NCI-H1694 (cell line): ENCODE data around the gene ABHD4.
"Not testable (repeated sequence)": the region's sequence is repeated elsewhere in the genome, so short reads cannot be mapped to it uniquely, and the experiment has no call there.

Experiments used
- DNase-seq: peaks from one replicate; lab custom pipeline; 2025; lab: John Stamatoyannopoulos, UW

The ABHD4 gene

DNA sequence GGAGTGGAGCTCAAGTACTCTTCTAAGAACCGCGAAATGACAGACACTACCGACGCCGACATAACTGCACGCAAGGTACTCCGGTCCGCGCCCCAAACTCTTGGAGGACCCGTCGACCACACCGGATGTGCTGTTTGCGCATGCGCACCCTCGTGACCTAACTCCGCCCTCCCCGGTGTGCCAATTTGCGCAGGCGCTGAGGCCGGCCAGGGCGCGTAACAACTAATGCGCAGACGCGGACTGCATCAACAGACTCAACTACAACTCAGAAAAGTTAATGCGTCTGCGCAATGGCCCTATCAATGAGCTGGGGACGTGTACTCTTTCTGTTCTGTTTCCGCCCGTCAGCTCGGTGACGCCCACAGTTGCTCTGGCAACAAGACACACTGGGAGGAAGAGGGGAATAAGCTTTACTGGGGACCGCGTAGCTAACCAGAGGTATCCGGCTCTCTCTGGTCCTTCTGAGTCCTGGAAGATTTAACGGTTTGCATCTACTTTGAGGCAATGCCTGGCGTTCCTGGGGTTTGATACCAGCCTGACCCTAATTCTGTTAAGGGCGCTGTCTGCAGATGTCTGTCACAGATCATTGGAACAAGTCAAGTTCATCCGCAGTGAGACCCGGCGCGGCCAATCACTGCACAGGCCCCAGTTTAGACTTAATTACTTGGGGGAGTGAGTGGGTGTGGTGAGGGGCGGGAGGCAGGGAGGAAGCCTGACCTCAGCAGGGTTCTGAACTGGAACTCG, 8.8 kb upstream of the ABHD4 start, which contains the start of gene DAD1:
Gene DAD1, minus strand, starts transcription at position 129 of the 744 bp plus-strand sequence. Its CDS starts 67 bp downstream, at position 62.
- peak; percentile 99 for DNase-seq

DNA sequence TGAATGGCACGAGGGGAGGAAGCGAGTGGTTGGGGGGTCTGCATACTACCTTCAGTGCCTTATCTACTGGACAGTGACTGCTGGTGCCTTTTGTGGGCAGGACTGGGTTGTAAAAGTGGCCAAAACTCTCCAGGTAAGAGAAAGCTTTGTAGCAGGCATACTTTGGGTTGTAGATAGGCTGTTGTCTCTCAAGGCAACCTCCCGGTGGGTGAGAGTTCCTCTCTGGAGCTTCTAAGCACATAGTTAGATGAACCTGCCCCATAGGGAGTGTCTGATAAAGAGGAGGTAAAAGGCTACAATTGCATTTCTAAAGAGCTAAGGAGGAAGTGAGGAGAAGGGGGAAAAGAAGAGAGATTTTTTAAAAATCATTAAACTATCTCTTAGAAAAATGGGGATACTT, 4.9 kb upstream of the ABHD4 start:
- no peak for DNase-seq

DNA sequence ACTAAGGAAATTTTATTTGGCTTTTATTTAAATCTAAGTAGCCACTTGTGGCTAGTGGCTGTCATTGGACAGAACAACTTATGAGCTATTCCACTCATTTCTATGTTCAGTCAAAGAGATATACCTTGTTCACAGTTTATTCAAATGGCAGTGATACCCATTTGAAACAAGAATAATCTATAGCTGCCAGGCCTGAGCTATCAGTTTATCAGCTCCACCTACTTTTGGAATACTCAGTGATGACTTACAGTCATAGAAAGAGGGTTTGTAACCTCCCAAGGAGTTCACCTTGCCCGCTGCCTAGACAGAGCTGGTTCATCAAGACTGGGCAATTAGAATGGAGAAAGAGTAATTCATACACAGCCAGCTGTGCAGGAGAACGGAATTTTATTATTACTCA, 4.5 kb upstream of the ABHD4 start:
- DNase-seq, result no peak

DNA sequence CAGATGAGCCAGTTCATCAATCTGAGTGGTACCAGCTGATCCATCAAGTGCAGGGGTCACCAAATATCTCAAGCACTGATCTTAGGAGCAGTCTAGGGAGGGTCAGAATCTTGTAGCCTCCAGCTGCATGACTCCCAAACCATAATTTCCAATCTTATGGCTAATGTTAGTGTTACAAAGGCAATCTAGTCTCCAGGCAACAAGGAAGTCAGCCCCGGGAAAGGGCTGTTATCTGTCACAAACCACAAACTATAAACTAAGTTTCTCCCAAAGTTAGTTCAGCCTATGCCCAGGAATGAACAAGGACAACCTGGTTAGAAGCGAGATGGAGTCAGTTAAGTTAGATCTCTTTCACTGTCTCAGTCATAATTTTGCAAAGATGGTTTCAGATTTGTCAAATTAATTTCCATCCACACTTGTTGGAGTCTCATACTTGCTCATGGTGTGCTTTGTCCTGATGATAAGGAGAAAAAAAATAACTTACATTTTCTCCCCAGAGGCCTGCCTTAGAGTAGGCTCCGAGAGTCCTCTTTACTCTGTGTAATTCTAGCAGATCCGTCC, 3.9 kb upstream of the ABHD4 start:
- no peak for DNase-seq

DNA sequence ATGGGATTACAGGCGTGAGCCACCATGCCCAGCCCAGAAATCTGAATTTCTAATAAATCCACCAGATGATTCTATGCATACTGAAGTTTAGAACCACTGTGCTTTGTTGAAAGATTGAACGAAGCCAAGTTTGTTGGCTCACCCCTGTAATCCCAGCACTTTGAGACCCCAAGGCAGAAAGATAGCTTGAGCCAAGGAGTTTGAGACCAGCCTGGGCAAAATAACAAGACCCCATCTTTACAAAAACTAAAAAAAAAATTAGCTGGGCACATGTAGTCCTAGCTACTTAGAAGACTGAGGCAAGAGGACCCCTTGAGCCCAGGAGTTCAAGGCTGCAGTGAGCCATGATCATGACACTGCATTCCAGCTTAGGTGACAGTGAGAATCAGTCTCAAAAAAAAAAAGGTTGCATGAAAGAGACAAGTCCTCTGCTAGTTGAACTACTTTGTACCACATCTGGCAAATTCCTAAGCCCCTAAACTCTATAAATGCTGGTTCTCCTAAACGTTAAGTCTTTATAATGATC, 1.7 kb upstream of the ABHD4 start:
- DNase-seq, result no peak

DNA sequence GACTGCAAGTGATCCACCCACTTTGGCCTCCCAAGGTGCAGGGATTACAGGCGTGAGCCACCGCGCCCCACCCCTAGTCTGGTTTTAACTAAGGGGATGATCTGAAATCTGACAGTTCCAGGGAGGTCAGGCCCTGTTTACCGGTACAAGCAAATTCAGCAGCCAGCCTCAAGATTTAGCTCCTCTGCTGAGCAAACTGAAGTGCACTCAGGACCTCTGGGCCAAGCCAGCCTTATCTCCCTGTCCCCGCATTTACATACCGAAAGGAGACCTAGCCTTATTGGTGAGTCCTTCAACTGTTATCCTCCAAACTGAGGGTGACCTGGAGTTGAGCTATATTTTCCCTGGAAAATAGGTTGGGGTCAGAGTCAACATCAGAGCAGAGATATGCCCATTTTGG, 835 bp upstream of the ABHD4 start:
- no peak for DNase-seq

DNA sequence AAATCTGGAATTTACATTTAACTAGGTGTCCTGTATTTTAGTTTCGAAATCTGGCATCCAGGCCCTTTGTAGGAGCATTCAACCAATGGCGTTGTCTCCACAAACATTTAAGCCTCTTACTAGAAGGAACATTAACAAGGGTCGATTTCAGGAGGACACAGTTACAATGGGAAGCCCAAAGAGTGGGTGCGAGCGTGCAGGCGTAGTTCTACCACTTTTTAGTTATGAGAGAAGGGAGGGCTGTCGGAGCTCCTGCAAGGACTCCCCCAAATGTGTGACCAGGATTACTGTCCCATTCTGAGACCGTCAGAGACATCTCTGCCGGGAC, 365 bp upstream of the ABHD4 start:
- DNase-seq, result no peak

DNA sequence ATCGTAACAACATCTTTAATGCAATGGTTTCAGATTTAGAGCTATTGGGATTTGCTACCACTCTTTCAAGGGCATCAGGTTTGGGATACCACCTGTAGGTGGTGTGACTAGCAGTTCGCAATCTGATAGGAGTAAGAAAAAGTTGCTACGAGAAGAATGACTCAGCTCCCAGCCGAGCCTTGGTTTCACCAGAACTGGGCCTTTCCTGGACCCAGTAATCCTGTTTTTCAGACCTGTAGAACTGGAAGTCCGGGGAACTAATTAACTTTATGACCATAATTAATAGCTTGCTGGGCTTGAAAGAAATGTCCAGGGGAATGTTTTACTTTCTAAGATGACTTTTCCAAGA, 770 bp downstream of the ABHD4 start:
- no peak for DNase-seq

DNA sequence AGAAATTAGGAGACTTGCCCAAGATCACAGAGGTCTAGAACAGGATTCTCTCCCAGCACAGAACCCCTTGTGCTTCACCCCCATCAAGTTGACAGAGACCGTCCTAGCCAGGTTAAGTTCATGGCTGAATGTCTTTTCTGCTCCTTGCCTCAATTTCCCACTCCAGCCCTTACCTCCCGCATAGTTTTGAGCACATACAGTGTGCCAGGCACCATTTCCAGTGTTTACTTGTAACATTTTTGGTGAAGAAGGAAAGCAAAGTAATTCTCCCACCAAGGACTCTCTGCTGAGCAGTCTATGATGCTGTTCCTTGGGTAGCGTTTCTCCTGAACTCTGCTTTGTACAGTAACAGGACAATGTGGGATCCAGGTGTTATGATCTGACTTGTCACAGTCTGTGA, 1.2 kb downstream of the ABHD4 start:
- no peak for DNase-seq

DNA sequence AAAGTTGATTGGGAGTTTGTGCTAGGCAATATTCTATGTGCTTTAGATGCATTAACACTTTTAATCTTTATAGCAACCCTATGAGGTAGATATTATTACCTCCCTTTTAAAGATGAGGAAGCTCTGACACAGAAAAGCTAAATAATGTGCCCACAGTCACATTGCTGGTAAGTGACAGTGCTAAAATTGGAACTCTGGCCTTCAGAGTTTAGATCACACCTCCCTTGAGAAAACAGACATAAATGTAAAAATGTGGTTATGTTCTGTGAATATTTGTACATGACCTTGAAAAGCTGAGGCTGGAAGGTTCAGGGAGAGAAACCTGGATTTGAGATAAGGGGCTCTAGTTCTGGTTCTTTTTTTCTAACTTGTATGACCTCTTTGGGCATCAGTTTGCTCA, 1.9 kb downstream of the ABHD4 start:
- no peak for DNase-seq

DNA sequence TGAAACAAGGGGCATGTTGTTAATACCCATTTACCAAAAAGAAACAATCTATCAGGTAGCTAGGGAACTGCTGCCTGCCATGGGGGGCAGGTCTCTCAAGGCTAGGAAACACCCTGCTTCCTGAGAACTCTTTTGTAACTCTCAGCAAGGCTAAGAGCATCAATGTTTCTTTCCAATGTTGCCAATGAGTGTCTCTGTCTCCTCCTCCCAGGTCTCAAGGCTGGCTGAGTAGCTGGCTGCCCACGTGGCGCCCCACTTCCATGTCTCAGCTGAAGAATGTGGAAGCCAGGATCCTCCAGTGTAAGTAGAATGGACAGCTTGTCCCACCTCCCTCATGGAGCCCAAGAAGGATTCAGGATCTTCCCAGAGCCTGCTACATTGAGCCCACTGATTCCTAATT, 3.4 kb downstream of the ABHD4 start:
- no peak for DNase-seq

DNA sequence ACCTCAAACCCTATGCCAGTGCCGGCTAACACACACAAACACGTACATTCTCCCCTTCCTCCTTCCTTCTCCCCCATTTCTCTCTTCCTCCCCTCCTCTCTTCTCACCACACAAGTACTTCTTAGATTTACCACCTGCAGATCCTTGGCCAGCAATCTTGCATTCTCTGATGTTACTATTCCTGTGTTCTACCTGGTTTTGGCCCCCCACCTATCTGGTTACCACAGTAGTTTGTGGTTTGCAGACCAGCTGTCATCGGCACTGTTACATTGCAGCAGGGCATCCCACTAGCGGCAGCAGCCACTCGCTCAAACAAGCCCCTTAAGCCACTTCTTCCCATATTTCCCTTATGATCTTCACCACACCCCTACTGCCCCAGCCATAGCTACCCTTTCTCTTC, 3.9 kb downstream of the ABHD4 start:
- no peak for DNase-seq

DNA sequence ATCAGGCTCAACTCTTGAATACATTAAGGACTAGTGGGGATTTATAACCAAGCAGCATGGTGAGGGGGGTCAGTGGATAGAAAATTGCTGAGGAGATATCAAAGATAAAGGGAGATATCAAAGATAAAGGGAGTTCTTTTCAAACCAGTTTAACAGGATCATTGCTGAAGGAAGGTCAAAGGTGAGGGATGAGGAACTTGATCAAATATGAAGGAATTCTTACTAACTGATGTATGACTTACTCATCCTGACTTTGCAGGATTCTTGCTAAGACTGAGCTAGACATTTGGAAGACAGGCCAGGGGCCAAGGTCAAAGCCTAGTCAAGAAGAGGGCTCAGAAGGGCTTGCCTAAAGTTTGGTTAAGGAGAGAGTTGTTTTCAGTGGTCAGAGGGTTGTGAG, 4.8 kb downstream of the ABHD4 start:
- no peak for DNase-seq

DNA sequence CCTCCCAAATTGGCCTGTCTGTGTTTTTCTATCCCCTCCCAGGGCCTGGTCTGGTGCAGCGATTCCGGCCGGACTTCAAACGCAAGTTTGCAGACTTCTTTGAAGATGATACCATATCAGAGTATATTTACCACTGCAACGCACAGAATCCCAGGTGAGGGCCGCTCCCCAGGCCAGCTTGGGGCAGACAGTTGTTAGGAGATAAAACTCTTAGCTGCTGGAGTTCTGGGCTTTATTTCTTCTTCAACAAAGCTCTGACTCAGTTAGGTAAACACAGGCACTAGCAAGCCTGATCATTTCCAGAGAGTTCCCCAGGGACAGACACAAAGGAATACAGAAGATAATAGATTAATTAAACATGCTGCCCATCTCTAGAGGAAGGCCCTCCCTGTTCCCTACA, 8.3 kb downstream of the ABHD4 start:
- DNase-seq, result no peak

DNA sequence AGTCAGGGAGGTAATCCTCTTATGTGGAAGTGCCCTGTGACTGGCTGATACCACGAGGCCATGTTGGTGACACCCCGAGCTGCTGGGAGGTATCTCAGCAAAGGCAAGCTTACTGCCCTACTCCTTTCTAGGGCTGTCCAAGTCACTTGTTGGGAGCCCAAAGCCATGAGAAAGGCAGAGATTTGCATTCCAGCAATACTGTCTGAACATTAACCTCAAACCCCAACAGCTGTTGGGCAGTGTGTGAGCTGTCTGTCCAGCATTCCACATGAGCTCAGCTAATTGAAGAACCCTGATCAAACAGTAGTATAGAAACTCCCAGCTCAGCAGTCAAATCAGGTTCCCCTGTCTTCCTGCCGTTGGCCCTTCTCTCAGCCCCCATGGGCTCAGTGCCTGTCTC, 9.2 kb downstream of the ABHD4 start:
- no peak for DNase-seq

DNA sequence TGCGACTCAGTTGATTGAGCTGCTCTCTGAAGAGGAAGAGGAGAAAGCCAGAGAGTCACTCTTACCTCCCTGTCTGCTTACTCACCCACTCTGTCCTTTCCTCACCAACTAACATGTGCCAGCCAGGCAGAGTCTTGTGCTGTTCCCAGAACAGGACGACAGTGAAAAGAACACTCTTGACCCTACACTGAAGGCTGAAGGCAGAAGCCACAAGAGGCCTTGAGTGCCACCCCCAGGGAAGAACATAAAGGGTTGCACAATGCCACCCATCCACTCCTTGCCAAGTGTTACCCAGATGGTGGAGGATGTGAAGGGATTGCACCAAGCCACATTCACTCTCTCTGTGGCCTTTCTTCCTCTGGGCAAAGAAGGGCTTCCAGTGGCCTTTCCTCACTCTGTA, 12.8 kb downstream of the ABHD4 start:
- DNase-seq, result no peak

DNA sequence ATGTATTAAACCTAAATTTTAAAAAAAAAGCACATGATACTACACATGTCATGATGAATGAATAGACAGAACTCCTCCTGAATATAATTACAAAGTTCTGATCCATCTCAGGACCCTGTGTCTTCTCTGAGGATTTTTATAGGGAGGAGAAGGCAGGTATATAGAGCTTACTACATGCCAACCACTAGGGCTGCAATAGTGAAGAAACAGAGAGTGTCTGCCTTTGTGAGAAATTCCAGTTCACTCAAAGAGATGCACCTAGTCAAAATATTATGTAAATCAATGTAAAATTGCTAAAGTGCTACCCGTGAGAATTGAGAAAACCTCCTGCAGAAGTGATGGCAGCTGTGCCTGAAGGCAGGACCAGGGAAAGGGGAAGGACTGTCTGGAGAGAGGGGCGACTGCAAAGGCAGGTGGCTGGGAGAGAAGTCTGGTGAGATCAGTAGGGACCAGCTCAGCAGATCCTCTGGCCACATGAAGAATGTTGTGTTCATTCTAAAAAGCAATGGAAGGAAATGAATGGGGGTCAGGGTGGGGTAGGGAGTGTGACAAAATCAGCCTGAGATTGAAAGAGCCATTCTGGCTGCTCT, 15.1 kb downstream of the ABHD4 start:
- DNase-seq, result no peak

DNA sequence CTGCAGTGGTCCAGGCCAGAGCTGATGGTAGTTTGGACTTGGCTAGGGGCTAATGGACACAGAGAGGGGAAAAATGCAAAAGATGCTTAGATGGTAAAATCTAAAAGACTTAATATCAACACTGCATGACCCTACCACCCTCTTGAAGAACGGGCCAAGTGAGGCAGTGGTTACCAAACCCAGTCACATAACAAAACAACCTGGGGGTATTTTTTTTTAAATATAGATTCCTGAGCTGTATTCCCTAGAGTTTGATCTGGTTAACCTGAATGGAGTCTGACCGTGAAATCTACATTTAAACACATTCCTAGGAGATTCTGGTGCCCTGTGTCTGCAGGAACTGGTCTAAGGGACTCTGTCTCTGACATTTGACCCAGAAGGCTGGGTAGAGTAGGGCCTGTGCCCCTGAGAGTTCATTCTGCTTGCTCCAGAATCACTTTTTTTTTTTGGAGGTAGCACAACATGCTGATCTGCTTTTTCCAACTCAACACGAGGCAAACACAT, 15.7 kb downstream of the ABHD4 start:
- no peak for DNase-seq

DNA sequence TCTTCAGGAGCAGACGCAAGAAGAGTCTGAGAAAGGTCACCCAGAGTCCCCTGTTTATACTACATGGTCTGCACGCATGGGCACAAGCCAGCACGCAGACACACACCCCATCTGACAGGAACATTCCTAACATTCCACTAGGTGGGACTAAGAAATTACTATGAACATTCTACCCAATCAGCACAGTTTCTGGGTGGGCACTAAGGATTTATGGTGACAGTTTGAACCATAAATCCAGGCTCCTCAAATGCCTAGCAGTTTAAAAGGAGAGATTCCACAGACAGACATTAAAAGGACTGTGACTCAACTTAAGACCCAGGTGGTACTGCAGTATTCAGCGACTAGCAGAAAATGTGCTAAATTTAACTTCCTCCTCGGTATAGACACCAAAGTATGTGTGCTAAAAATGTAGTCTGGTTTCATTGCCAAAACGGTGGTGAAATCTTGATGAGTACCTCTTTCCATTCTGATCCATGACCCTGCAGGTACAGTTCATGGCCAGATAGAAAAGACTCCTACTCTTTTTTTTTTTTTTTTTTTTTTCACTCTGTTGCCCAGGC, 16.2 kb downstream of the ABHD4 start:
- DNase-seq, result no peak

DNA sequence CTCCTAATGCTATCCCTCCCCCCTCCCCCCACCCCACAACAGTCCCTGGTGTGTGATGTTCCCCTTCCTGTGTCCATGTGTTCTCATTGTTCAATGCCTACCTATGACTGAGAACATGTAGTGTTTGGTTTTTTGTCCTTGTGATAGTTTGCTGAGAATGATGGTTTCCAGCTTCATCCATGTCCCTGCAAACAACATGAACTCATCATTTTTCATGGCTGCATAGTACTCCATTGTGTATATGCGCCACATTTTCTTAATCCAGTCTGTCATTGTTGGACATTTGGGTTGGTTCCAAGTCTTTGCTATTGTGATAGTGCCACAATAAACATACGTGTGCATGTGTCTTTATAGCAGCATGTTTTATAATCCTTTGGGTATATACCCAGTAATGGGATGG, 17.7 kb downstream of the ABHD4 start:
- not testable (repeated sequence) for DNase-seq

DNA sequence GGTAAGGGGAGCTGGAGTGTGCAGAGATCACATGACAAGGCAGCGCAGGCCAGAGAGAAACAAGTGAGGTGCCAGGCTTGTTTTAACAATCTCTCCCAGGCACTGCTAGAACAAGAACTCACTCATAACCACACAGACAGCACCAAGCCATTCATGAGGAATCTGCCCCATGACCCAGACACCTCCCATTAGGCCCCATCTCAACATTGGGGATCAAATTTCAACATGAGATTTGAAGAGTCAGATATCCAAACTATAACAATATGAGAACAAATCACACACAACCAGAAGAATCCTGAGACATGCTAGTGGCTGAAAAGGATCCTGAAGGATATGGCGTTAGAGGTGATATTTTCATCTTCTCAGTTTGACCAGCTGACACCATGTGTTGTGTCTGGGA, 24.2 kb downstream of the ABHD4 start:
- no peak for DNase-seq

DNA sequence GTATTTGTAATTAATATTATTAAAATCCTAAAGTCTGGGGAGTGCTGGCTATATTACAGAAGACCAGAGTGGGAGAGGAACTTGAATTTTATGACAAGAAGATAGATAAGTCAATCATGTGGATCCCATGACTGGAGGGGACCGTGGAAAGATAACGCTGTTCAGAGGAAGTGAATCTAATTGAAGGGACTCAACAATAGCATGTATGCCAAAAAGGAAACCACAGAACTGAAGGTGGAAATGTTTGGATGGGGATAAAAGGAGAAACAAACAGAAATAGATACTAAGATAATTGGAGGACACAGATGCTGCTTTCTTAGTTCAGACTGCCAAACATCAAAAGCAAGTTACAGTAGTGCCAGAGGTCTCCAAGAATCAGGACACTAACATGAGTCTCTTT, 24.9 kb downstream of the ABHD4 start:
- no peak for DNase-seq

DNA sequence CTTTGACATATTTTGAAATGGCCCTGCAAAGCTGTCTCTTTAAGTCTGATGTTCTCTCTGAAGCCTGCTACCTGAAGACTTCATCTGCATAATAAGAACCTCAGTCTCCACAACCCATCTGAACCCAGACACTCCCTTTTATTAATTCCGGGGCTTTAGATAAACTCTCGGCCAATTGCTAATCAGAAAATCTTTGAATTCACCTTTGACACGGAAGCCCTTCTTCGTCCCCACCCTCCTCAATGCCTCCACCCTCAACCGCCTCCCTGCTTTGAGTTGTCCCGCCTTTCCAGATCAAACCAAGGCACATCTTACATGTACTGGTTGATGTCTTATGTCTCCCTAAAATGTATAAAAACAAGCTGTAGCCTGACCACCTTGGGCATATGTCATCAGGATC, 28.5 kb downstream of the ABHD4 start:
- no peak for DNase-seq
